ENCODE data around the gene RARRES2.
"Not testable (repeated sequence)": the region's sequence is repeated elsewhere in the genome, so short reads cannot be mapped to it uniquely, and the experiment has no call there.

- TF ChIP-seq CTCF, POLR2A (IDR thresholded peaks at IDR 0.05): not testable (repeated sequence)
These were observed 45.8 kb downstream of the RARRES2 start for GRCh38 chr7:150295614-150296013.
